GM12892 (cell line): ENCODE measurements around the gene SUPT7L.
"Not testable (repeated sequence)": the region's sequence is repeated elsewhere in the genome, so short reads cannot be mapped to it uniquely, and the experiment has no call there.

Experiments
- DNase-seq: peaks from one replicate; pipeline ENCODE4 v3.0.0; 2011; ENCODE audit not compliant: insufficient read length
- FAIRE-seq: peaks from 2 replicates; lab custom pipeline; 2011; peaks lifted over from hg19 to GRCh38; lab: Jason Lieb, UNC
- POLR2A ChIP-seq: IDR thresholded peaks from 2 replicates; pipeline ENCODE4 v1.6.1; 2011; ENCODE audit warnings: low read depth, low read length, control low read depth
- POLR2AphosphoS5 ChIP-seq: IDR thresholded peaks from 2 replicates; pipeline ENCODE4 v1.6.1; 2011; ENCODE audit warnings: low read depth, low read length, control low read depth
- TAF1 ChIP-seq: IDR thresholded peaks from 2 replicates; pipeline ENCODE4 v1.6.1; 2011; ENCODE audit warnings: low read depth, mild to moderate bottlenecking, control low read depth, low read length, borderline replicate concordance

Gene SUPT7L

GRCh38 chr2:27627963-27628766, 35.2 kb downstream of the SUPT7L start:
- TF ChIP-seq POLR2A (no peak), TAF1 (no peak), POLR2AphosphoS5 (no peak)
- peak; percentile 88 for FAIRE-seq
- no peak for DNase-seq

- DNase-seq, FAIRE-seq: not testable (repeated sequence)
Observed at GRCh38 chr2:27626921-27627320, 36.5 kb downstream of the SUPT7L start.

DNA sequence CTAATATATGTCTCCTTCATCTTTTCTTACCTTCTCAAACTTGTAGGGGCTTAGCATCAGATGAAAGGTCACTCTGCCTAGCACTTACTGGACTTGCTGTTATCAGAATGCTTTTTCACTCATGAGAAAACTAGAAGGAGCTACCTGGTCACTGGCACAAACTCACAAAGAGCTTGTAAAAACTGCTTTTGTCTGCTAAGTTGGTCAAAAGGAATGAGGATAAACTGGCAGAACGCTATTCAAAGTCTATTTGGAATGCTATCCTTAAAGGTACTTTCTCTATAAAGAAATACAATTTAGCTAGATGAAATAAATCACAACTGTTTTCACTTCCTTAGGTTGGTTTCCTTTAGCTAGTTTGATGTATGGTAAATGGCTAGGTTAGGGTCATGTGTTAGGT, 37.1 kb downstream of the SUPT7L start:
- not testable (repeated sequence) for DNase-seq, FAIRE-seq

- DNase-seq: no peak
- TF ChIP-seq POLR2A: no peak
- TF ChIP-seq POLR2AphosphoS5: no peak
- TF ChIP-seq TAF1: no peak
- no peak for FAIRE-seq
Observed at GRCh38 chr2:27624943-27625342, 38.5 kb downstream of the SUPT7L start.

- no peak for TF ChIP-seq POLR2A
- TF ChIP-seq POLR2AphosphoS5: no peak
- TF ChIP-seq TAF1: no peak
- FAIRE-seq: no peak
- DNase-seq: no peak
Observed at GRCh38 chr2:27622921-27623384, 40.5 kb downstream of the SUPT7L start.

DNA sequence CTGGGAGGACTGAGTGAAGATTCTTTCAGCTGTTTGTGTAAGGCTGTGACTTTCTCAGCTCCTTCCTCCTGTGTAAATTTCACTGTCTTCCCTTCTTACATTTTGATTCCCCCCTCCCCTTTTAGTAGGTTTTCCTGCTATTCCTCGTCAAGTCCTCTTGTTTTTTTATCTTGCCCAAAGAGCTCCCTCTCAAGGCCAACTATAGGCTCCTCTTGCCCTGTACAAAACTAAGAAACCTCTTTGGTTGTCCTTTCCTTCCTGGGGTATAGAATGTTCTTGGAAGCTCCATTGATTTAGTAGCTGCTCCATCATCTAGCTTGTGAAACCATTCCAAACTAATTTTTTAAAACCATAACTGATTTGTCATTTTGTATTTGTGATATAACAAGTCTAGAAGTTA, 41.9 kb downstream of the SUPT7L start:
- TF ChIP-seq POLR2A: no peak
- TF ChIP-seq TAF1: no peak
- no peak for TF ChIP-seq POLR2AphosphoS5
- FAIRE-seq (no peak), DNase-seq (no peak)

GRCh38 chr2:27615316-27615715, 48.1 kb downstream of the SUPT7L start:
- FAIRE-seq (no peak), DNase-seq (no peak)
- TF ChIP-seq TAF1 (no peak), POLR2A (no peak), POLR2AphosphoS5 (no peak)

DNA sequence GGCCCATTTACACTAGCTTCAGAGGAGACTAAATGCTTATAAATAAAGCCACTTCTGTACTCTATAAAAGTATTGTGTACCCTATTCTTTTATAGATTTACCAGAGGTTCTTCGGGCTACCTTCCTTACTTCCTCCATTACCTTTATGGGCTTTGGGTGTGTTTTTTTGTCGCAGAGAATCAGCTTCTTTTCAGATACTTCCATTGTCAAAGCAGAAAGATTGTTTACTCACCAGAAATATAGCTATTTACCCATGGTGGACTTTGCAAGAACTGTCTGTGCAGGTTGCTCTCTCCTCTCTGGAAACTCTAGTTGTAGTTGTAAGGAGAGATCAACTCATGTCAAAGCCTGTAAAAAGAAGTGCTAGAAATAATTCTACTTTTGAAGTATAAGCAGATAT, 49.4 kb downstream of the SUPT7L start:
- FAIRE-seq: no peak
- DNase-seq: no peak
- no peak for TF ChIP-seq POLR2AphosphoS5

DNA sequence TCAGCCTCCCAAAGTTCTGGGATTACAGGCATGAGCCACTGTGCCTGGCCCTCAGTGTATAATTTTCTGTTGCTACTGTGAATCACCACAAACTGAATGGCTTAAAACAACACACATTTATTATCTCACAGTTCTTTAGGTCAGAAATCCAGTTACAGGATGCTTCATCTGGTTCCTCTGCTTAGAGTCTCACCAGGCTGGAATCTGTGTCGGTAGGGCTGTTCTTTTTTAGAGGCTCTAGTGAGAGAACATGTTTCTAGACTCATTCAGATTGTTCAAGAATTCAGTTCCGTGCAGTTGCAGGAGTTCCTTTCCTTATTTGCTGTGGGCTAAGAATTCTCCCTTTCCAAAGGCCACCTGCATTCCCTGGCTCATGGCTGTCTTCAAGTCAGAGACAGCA, 56.8 kb downstream of the SUPT7L start:
- TF ChIP-seq POLR2AphosphoS5 (no peak), TAF1 (no peak), POLR2A (no peak)
- DNase-seq: no peak
- no peak for FAIRE-seq
